Activated naive CD4-positive, alpha-beta T cell treated with Interleukin-2 at 50 U/mL for 16 hours (primary cell): Measurements from ENCODE around the gene DEFB118.
"Not testable (repeated sequence)": the region's sequence is repeated elsewhere in the genome, so short reads cannot be mapped to it uniquely, and the experiment has no call there.

ENCODE experiments used
- DNase-seq: peaks from one replicate; pipeline ENCODE4 v3.0.0-alpha.2; 2020

The DEFB118 gene, protein sequence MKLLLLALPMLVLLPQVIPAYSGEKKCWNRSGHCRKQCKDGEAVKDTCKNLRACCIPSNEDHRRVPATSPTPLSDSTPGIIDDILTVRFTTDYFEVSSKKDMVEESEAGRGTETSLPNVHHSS

GRCh38 chr20:31368301-31368700, at the start of gene DEFB118:
Gene DEFB118, plus strand, starts transcription at chr20:31368601. Its CDS starts 50 bp downstream, at chr20:31368651.
- no peak for DNase-seq

GRCh38 chr20:31322504-31322903, 45.9 kb upstream of the DEFB118 start:
- no peak for DNase-seq

DNA sequence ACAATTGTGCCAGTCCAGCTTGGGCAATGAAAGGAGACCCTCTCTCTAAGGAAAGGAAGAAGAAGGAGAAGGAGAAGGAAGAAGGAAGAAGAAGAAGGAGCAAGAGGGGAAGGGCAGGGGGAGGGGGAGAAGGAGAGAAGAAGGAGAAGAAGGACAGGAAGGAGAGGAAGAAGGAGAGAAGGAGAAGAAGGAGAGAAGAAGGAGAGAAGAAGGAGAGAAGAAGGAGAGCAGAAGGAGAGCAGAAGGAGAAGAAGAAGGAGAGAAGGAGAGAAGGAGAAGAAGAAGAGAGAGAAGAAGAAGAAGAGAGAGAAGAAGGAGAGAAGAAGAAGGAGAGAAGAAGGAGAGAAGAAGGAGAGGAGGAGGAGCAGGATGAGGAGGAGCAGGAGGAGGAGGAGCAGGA, 37.5 kb upstream of the DEFB118 start:
- no peak for DNase-seq

GRCh38 chr20:31341470-31341869, 26.9 kb upstream of the DEFB118 start:
- no peak for DNase-seq

- no peak for DNase-seq
These were observed 12.4 kb upstream of the DEFB118 start for GRCh38 chr20:31355981-31356380.

DNA sequence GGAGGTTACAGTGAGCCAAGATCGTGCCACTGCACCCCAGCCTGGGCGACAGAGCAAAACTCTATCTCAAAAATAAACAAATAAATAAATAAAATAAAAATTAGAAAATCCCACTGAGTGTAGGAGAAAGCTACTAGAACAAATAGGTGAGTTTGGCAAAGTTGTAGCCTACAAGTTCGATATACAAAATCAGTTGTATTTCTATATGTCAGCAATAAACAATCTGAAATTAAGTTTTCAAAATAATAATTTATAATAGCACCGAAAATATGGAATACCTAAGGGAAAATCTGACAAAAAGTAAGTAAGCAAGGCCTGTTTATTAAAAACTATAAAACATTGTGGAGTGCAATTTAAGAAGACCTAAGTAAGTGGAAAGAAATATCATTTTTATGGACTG, 5.1 kb upstream of the DEFB118 start:
- no peak for DNase-seq

GRCh38 chr20:31364272-31364671, 4.1 kb upstream of the DEFB118 start:
- DNase-seq: not testable (repeated sequence)

DNA sequence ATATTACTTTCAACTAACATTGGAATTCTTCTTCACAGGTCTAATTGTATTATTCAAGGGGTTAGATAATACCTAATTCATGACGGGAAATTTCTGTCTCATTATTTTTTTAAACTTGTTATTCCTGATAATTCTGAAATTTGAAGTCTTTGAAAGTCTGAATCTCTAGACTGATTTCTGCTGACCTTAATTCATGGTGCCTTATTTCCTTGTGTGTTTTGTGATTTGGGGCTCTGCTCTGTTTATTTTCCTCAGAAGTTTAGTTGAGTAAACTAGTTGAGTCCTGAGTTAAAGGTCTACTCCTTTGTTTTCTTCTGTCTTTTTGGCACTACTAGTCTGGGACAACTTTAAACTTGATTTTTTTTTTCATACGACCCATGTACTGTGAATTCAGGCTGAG, 5.9 kb downstream of the DEFB118 start:
- no peak for DNase-seq

GRCh38 chr20:31390490-31390889, 22.1 kb downstream of the DEFB118 start, which contains the start of gene DEFB119:
Gene DEFB119, minus strand, starts transcription at chr20:31390590. Its CDS starts 107 bp downstream, at chr20:31390483.
- DNase-seq: no peak

DNA sequence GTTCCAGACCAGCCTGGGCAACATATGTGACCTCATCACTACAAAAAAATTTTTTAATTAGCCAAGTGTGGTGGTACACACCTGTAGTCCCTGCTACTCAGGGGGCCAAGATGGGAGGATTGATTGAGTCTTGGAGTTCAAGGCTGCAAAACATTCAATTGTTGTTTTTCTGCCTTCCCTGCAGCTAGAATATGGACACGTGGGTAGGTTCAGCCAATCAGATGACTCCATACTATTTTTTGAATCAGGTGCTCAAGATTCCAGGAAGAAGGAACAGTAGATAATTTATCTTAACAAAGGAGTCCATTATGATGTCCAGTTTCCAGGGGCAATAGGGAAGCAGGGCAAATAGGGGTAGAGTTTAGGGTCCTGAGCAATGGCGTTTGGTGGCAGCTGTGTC, 24.4 kb downstream of the DEFB118 start:
- no peak for DNase-seq

- no peak for DNase-seq
These were observed 26.5 kb downstream of the DEFB118 start for GRCh38 chr20:31394900-31395299.

DNA sequence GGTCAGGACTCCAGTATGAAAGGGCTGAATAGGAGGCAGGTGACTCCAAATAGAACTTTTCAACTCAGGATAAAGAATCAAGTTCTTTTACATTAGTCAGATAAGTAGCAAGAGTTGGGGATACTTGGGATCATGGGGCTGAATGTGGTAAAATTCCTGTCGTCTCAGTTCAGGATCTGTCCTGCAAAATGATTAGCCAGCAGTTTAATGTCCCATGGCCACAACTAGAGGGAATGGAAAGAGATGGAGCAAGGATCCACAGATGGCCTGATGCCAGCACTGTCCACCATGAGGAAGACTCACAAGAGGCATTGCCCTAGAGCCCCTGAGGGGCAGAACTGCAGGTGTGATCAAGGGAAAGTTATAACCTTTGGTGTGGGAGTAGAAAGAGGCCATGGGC, 35.5 kb downstream of the DEFB118 start:
- no peak for DNase-seq

- DNase-seq: no peak
These were observed 37.7 kb downstream of the DEFB118 start, which contains the start of gene DEFB121 for GRCh38 chr20:31406115-31406514. Gene DEFB121, minus strand, starts transcription at chr20:31406215. Its CDS starts 63 bp downstream, at chr20:31406152.

- DNase-seq: no peak
These were observed 41.6 kb downstream of the DEFB118 start for GRCh38 chr20:31410011-31410410.

DNA sequence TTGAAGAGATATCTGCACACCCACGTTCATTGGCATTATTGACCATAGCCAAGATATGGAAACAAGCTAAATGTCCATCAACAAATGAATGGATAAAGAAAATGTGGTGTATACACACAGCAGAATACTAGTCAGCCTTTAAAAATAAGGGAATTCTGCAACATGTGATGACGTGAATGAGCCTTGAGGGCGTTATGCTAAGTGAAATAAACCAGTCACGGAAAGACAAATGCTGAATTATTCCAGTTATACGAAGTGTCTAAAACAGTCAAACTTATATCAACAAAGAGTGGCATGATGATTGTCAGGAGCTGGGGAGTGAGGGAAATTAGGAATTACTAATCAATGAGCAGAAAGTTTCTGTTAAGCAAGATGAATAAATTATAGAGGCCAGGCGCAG, 46.0 kb downstream of the DEFB118 start:
- DNase-seq: no peak

- DNase-seq: no peak
These were observed 47.3 kb downstream of the DEFB118 start for GRCh38 chr20:31415653-31416052.

DNA sequence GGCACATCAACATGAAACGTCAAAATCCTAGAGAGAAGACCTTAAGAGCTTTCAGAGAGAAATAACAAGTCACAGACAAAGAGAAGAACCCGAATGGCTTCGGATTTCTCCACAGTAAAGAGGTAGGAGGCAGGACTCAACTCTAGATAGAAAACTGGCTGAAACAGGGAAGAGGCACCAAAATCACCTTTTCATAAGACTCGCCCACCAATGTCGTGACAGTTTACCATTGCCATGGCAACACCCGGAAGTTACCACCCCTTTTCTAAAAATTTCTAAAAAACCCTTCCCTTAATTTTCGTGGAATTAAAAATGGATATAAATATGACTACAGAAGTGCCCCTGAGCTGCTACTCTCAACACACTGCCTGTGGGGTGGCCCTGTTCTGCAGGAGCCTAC, 49.9 kb downstream of the DEFB118 start:
- DNase-seq: no peak
